Transverse colon (tissue), 4 donors: Measurements from ENCODE around the gene MYOZ3. TPM values are rescaled to one million over a fixed set of nuclear protein-coding genes. Genes with fewer than 3 reads are reported as not detected.

ENCODE experiments used
- DNase-seq: peaks from one replicate; pipeline ENCODE4 v3.0.0-alpha.2; 2019
- H3K27ac ChIP-seq, 4 donors: fragments of 200-600 bp; sonication (generic); 2 replicates each; pipeline ENCODE4 v1.5.1; 2016 to 2018; ENCODE audit warnings: inconsistent platforms in 4 of 4
- H3K27me3 ChIP-seq: fragments of 200-600 bp; sonication (generic); 2 replicates; pipeline ENCODE4 v1.5.1; 2017; ENCODE audit warnings: inconsistent platforms
- H3K36me3 ChIP-seq, 4 donors: fragments of 200-600 bp; sonication (generic); 2 replicates each; pipeline ENCODE4 v1.5.1; 2017 to 2019; ENCODE audit warnings: inconsistent platforms in 4 of 4
- H3K4me1 ChIP-seq, 4 donors: fragments of 200-600 bp; sonication (generic); 2 replicates each; pipeline ENCODE4 v1.5.1; 2017 to 2020; ENCODE audit warnings: inconsistent platforms in 4 of 4
- H3K4me3 ChIP-seq, 4 donors: fragments of 200-600 bp; sonication (generic); 1 replicate in 1 of 4; 2 replicates in 3 of 4; pipeline versions ENCODE4 v1.5.1 to v1.6.1; 2017 to 2019; ENCODE audit warnings: inconsistent platforms in 4 of 4
- H3K9me3 ChIP-seq, 2 donors: fragments of 200-600 bp; sonication (generic); 2 replicates each; pipeline ENCODE4 v1.5.1; 2017 to 2019; ENCODE audit warnings: inconsistent platforms in 2 of 2
- EP300 ChIP-seq: sonication (generic); formaldehyde crosslinking; IDR thresholded peaks from one replicate; pipeline ENCODE4 v1.6.1; 2017; ENCODE audit warnings: antibody characterized with exemption, low read depth
- POLR2A ChIP-seq: fragments of 450-650 bp; IDR thresholded peaks from one replicate; pipeline ENCODE4 v1.6.1; 2016; ENCODE audit warnings: antibody characterized with exemption, mild to moderate bottlenecking, moderate library complexity
- POLR2AphosphoS5 ChIP-seq, 3 donors: sonication (generic); formaldehyde crosslinking; IDR thresholded peaks; one replicate each; pipeline ENCODE4 v1.6.1; 2016; ENCODE audit warnings: antibody characterized with exemption in 3 of 3
- WGBS, 2 donors: methylation state at CpG; one replicate each; pipeline ENCODE4 v1.1.5; 2018; ENCODE audit warnings: low coverage in 1 of 2; 5-methylcytosine and 5-hydroxymethylcytosine counted together
- in situ Hi-C, 4 donors: fragments of 200-750 bp; cut with MboI; loops; one replicate each; pipeline versions ENCODE4 v1.15.0 to v1.15.1; 2017; ENCODE audit warnings: low sequenced_read_pairs in 3 of 4, low pct_ligation_motif_present in 1 of 4, low pct_unique_long_range_greater_than_20kb in 1 of 4
- intact Hi-C: fragments of 100-400 bp; cut with DNase I; formaldehyde crosslinking; loops from one replicate; pipeline ENCODE4 v1.15.1; 2023; ENCODE audit warnings: low total_unique reads
- total RNA-seq, 4 donors: library from RNA; depleted of rRNA; stranded (reverse); fragments of >200 nt; gene quantifications; one replicate each; pipeline ENCODE4 v1.1.0, GENCODE V29; 2016
- TF ChIP-seq, protein P1 (sequence below), 5 experiments: fragments of 200-600 bp in 3 of 5; fragments of 450-650 bp in 2 of 5; sonication (generic) in 3 of 5; IDR thresholded peaks; 1 replicate in 2 of 5; 2 replicates in 3 of 5; pipeline ENCODE4 v1.5.1; 2016 to 2017; ENCODE audit warnings: antibody characterized with exemption in 5 of 5, inconsistent platforms in 3 of 5, mild to moderate bottlenecking in 2 of 5, moderate library complexity in 1 of 5

The MYOZ3 gene
- total RNA-seq, 4 donors from 2014 or later: not detected

DNA sequence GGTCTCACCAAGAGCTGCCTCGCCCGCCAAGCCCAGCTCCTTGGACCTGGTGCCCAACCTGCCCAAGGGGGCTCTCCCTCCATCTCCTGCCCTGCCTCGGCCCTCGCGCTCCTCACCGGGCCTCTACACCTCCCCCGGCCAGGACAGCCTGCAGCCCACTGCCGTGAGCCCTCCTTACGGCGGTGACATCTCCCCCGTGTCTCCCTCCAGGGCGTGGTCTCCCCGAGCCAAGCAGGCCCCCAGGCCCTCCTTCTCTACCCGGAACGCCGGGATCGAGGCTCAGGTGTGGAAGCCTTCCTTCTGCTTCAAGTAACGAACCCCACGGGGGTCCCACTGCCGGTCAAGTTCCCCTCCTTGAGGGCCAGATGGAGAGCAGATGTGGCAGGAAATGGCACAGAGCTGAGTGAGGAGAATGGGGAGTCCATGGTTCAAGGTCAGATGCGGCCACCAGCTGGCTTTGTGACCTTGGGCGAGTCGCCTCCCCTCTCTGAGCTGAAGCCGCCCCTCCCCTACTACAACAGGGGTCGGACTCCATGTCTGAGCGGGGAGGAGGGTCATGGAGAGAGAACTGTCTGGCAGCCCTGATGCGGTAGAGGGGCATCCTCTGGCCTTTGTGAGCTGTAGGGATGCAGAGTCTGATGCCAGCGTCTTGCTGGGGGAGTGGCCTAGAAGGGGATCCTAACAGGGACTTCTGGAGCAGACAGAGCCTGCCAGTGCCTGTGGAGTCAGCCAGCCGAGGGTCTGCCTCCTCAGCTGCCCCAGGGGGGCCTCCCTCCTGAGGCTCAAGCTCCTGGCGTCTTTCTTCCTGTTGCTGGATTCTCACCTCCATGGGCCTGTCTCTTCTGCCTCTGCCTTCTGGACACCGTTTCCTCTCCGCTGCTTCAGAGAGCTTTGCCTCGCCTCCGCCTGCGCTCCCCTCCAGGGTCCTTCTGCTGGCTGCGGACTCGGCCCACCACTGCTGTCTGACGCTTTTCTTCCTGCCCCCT lies 10.7 kb upstream of the MYOZ3 start:
- H3K27me3 ChIP-seq: no peaks in the 10 kb centered on the region
- WGBS, 2 donors: 85 to 93% methylated on average over 8 to 33 of the region's 38 CpGs
- DNase-seq: no peak
- H3K36me3 ChIP-seq: no peaks in the 10 kb centered on the region
- no peak for TF ChIP-seq EP300
- no peak for TF ChIP-seq POLR2A
- TF ChIP-seq, protein P1, sequence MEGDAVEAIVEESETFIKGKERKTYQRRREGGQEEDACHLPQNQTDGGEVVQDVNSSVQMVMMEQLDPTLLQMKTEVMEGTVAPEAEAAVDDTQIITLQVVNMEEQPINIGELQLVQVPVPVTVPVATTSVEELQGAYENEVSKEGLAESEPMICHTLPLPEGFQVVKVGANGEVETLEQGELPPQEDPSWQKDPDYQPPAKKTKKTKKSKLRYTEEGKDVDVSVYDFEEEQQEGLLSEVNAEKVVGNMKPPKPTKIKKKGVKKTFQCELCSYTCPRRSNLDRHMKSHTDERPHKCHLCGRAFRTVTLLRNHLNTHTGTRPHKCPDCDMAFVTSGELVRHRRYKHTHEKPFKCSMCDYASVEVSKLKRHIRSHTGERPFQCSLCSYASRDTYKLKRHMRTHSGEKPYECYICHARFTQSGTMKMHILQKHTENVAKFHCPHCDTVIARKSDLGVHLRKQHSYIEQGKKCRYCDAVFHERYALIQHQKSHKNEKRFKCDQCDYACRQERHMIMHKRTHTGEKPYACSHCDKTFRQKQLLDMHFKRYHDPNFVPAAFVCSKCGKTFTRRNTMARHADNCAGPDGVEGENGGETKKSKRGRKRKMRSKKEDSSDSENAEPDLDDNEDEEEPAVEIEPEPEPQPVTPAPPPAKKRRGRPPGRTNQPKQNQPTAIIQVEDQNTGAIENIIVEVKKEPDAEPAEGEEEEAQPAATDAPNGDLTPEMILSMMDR (IDR thresholded peaks at IDR 0.05): no peak
- TF ChIP-seq POLR2AphosphoS5 (IDR thresholded peaks at IDR 0.05): no peak
- no peaks in the 10 kb centered on the region for H3K9me3 ChIP-seq
- in situ Hi-C loops: loop anchor here (5.0 to 25.0 kb wide), 4 partner anchors 83 to 188 kb away; no protein-coding TSS in a partner anchor
- no peak overlapping the region for H3K4me3 ChIP-seq
- H3K4me1 ChIP-seq: peaks cover 0 to 4% (median 0%) of the 10 kb centered on the region in 4 donors
- intact Hi-C loops: loop anchor here (10.0 kb wide), 1 partner anchor 196 kb away; no protein-coding TSS in a partner anchor
- no peak overlapping the region for H3K27ac ChIP-seq

DNA sequence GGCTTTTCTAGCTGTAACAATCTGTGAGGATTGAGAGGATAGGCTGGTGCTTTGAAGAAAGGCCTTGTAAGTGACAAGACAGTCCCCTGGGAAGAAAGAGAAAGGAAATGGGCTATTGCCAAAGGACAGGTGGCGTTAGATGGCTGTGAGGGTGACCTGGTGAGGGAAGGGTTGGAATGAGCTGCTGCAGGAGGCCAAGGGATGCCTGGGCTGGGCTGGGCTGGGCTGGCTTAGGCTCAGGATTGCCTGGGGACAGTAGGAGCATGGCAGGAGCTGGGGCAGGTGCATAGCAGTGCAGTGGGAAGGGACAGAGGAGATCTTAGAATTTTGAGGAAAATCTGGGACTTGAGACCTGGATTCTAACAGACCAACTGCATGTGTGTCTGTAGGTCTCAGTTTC lies 9.7 kb upstream of the MYOZ3 start:
- H3K9me3 ChIP-seq: no peaks in the 10 kb centered on the region
- no peak for TF ChIP-seq POLR2A
- TF ChIP-seq, protein P1 (IDR thresholded peaks at IDR 0.05): no peak
- no peak for TF ChIP-seq EP300
- TF ChIP-seq POLR2AphosphoS5 (IDR thresholded peaks at IDR 0.05): no peak
- intact Hi-C loops: loop anchor here (10.0 kb wide), 1 partner anchor 197 kb away; no protein-coding TSS in a partner anchor
- H3K4me1 ChIP-seq: peaks cover 0 to 9% (median 6%) of the 10 kb centered on the region in 4 donors
- H3K27ac ChIP-seq: peak overlapping the region in 1 of 4 donors; percentile 6
- no peaks in the 10 kb centered on the region for H3K36me3 ChIP-seq
- H3K4me3 ChIP-seq: no peak overlapping the region
- no peaks in the 10 kb centered on the region for H3K27me3 ChIP-seq
- WGBS, 2 donors: 56 to 71% methylated on average over 1 of the region's 1 CpG
- no peak for DNase-seq
- in situ Hi-C loops: loop anchor here (5.0 to 25.0 kb wide), 4 partner anchors 84 to 189 kb away; no protein-coding TSS in a partner anchor

GRCh38 chr5:150651924-150652671 lies 9.0 kb upstream of the MYOZ3 start:
- Histone ChIP-seq H3K27me3 (no peaks in the 10 kb centered on the region), H3K4me3 (no peak overlapping the region), H3K36me3 (no peaks in the 10 kb centered on the region), H3K9me3 (no peaks in the 10 kb centered on the region), H3K4me1 (peaks cover 0 to 14% (median 10%) of the 10 kb centered on the region in 4 donors), H3K27ac (peak overlapping the region in 1 of 4 donors; percentile 6)
- TF ChIP-seq POLR2A: no peak
- TF ChIP-seq, protein P1 (IDR thresholded peaks at IDR 0.05): no peak
- no peak for TF ChIP-seq POLR2AphosphoS5 (IDR thresholded peaks at IDR 0.05)
- TF ChIP-seq EP300: no peak
- WGBS, 2 donors: 83 to 87% methylated on average over 5 to 13 of the region's 13 CpGs
- intact Hi-C loops: loop anchor here (10.0 kb wide), 1 partner anchor 197 kb away; no protein-coding TSS in a partner anchor
- in situ Hi-C loops: loop anchor here (5.0 to 25.0 kb wide), 4 partner anchors 85 to 190 kb away; no protein-coding TSS in a partner anchor
- no peak for DNase-seq
